Gastrocnemius medialis (tissue), 4 donors: ENCODE measurements around the gene DHX34. TPM values are rescaled to one million over a fixed set of nuclear protein-coding genes. Genes with fewer than 3 reads are reported as not detected.
"Not testable (repeated sequence)": the region's sequence is repeated elsewhere in the genome, so short reads cannot be mapped to it uniquely, and the experiment has no call there.

Experiments used
- ATAC-seq, 2 donors: fragments of 150-250 bp; one replicate each; pipeline ENCODE4 v1.9.1; 2016
- DNase-seq, 2 donors: peaks; one replicate each; pipeline ENCODE4 v3.0.0-alpha.2; 2019
- H3K27ac ChIP-seq, 4 donors: fragments of 200-600 bp; sonication (generic); 1 replicate in 1 of 4; 2 replicates in 3 of 4; pipeline ENCODE4 v1.5.1; 2016 to 2018; ENCODE audit warnings: mild to moderate bottlenecking in 2 of 4, moderate library complexity in 1 of 4
- H3K27me3 ChIP-seq, 3 donors: fragments of 200-600 bp; sonication (generic) in 2 of 3; 1 replicate in 1 of 3; 2 replicates in 2 of 3; pipeline versions ENCODE4 v1.5.1 to v1.6.0; 2016 to 2019; ENCODE audit warnings: mild to moderate bottlenecking in 1 of 3, moderate library complexity in 1 of 3
- H3K36me3 ChIP-seq, 2 donors: fragments of 200-600 bp; sonication (generic) in 1 of 2; one replicate each; pipeline ENCODE4 v1.5.1; 2017 to 2018
- H3K4me1 ChIP-seq, 2 donors: fragments of 200-600 bp; sonication (generic) in 1 of 2; one replicate each; pipeline ENCODE4 v1.5.1; 2016 to 2017; ENCODE audit warnings: mild to moderate bottlenecking in 2 of 2
- H3K4me3 ChIP-seq, 4 donors: fragments of 200-600 bp; sonication (generic) in 3 of 4; 1 replicate in 1 of 4; 2 replicates in 3 of 4; pipeline ENCODE4 v1.5.1; 2016 to 2019; ENCODE audit warnings: mild to moderate bottlenecking in 2 of 4
- H3K9me3 ChIP-seq, 3 donors: fragments of 200-600 bp; sonication (generic) in 2 of 3; 1 replicate in 1 of 3; 2 replicates in 2 of 3; pipeline ENCODE4 v1.5.1; 2016 to 2019
- POLR2A ChIP-seq, 2 donors: fragments of 450-650 bp; IDR thresholded peaks; one replicate each; pipeline ENCODE4 v1.6.1; 2017; ENCODE audit warnings: antibody characterized with exemption in 2 of 2, mild to moderate bottlenecking in 2 of 2, moderate library complexity in 2 of 2
- in situ Hi-C, 4 donors: fragments of 200-750 bp; cut with MboI; loops; one replicate each; pipeline versions ENCODE4 v1.15.0 to v1.8.0; 2017; ENCODE audit warnings: low sequenced_read_pairs in 4 of 4
- intact Hi-C: fragments of 100-400 bp; cut with DNase I; formaldehyde crosslinking; loops from one replicate; pipeline ENCODE4 v1.15.1; 2023; ENCODE audit warnings: low total_unique reads
- total RNA-seq, 4 donors: library from RNA; depleted of rRNA; stranded (reverse); fragments of >200 nt; gene quantifications; one replicate each; pipeline versions ENCODE4 v1.1.0 to v1.2.3, GENCODE V29; 2016
- TF ChIP-seq, protein P1 (sequence below), 5 experiments: fragments of 450-650 bp in 3 of 5; fragments of 200-600 bp in 2 of 5; sonication (generic) in 2 of 5; IDR thresholded peaks in 4 of 5; conservative IDR thresholded peaks in 1 of 5; 1 replicate in 4 of 5; 2 replicates in 1 of 5; pipeline ENCODE4 v1.5.1; 2016 to 2019; ENCODE audit warnings: antibody characterized with exemption in 5 of 5, mild to moderate bottlenecking in 3 of 5, moderate library complexity in 3 of 5

DHX34 gene
- total RNA-seq, 4 donors from 2014 or later: 14.3 to 19.3 (median 14.7) TPM

DNA sequence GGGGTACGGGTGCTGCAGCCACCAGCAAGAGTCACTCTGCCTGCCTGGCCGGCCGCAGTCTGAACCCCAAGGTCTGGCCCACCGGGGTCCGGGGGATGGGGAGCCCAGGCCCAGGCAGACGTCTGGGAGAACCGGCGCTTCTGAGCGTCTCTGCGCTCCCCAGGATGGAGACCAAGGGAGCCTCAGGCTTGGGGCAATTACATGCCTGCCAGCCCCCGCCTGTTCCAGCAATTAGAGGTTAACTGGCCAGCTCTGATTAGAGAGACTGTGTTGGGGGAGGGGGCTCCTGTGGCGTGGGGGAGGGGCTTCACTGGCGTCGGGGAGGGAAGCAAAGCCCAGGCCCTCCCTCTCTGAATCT is 58.3 kb downstream of the DHX34 start:
- H3K27ac ChIP-seq: no peak overlapping the region
- H3K4me3 ChIP-seq: no peak overlapping the region
- in situ Hi-C loops (no loop called here), intact Hi-C loops (no loop called here)
- no peaks in the 10 kb centered on the region for H3K4me1 ChIP-seq
- no peaks in the 10 kb centered on the region for H3K9me3 ChIP-seq
- H3K27me3 ChIP-seq: peaks cover 32 to 44% (median 38%) of the 10 kb centered on the region in 3 donors
- no peaks in the 10 kb centered on the region for H3K36me3 ChIP-seq
- no peak for TF ChIP-seq POLR2A (IDR thresholded peaks at IDR 0.05)
- TF ChIP-seq, protein P1, sequence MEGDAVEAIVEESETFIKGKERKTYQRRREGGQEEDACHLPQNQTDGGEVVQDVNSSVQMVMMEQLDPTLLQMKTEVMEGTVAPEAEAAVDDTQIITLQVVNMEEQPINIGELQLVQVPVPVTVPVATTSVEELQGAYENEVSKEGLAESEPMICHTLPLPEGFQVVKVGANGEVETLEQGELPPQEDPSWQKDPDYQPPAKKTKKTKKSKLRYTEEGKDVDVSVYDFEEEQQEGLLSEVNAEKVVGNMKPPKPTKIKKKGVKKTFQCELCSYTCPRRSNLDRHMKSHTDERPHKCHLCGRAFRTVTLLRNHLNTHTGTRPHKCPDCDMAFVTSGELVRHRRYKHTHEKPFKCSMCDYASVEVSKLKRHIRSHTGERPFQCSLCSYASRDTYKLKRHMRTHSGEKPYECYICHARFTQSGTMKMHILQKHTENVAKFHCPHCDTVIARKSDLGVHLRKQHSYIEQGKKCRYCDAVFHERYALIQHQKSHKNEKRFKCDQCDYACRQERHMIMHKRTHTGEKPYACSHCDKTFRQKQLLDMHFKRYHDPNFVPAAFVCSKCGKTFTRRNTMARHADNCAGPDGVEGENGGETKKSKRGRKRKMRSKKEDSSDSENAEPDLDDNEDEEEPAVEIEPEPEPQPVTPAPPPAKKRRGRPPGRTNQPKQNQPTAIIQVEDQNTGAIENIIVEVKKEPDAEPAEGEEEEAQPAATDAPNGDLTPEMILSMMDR (IDR thresholded peaks at IDR 0.05 in 4 of 5, conservative IDR thresholded peaks at IDR 0.05 in 1 of 5): no peak
- DNase-seq: no peak
- no peak for ATAC-seq

DNA sequence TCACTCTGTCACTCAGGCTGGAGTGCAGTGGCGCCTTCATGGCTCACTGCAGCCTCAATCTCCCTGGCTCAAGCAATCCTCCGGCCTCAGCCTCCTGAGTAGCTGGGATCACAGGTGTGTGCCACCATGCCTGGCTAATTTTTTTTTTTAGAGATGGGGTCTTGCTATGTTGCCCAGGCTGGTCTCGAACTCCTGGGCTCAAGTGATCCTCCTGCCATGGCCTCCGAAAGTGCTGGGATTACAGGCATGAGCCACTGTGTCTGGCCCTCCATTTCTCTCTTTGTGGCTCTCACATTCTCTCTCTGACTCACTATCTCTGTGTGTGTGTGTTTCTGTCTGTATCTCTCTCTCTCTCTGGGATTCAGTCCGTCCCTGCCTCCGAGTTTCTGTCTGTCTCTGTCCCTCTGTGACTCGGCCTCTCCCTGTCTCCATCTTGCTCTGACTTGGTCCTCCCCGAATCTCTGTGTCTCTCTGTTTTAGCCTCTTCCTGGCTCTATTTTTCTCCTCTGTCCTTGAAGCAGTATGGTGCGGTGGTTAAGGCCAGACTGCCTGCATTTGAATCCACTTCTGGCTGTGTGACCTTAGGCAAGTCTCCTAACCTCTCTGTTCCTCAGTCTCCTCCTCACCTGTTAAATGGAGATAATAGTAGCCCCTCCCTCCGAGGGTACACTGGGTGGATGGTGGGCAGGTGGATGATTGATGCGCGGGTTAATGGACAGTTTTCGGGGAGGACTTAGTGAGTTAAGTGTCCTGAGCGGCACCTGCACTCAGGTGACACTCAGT is 59.2 kb downstream of the DHX34 start:
- ATAC-seq (no peak), DNase-seq (no peak)
- no peak for TF ChIP-seq POLR2A (IDR thresholded peaks at IDR 0.05)
- TF ChIP-seq, protein P1 (IDR thresholded peaks at IDR 0.05 in 4 of 5, conservative IDR thresholded peaks at IDR 0.05 in 1 of 5): no peak
- peaks cover 34 to 44% (median 38%) of the 10 kb centered on the region in 3 donors for H3K27me3 ChIP-seq
- H3K9me3 ChIP-seq: no peaks in the 10 kb centered on the region
- H3K4me3 ChIP-seq: no peak overlapping the region
- in situ Hi-C loops: no loop called here
- intact Hi-C loops: no loop called here
- H3K36me3 ChIP-seq: no peaks in the 10 kb centered on the region
- no peak overlapping the region for H3K27ac ChIP-seq
- H3K4me1 ChIP-seq: no peaks in the 10 kb centered on the region

DNA sequence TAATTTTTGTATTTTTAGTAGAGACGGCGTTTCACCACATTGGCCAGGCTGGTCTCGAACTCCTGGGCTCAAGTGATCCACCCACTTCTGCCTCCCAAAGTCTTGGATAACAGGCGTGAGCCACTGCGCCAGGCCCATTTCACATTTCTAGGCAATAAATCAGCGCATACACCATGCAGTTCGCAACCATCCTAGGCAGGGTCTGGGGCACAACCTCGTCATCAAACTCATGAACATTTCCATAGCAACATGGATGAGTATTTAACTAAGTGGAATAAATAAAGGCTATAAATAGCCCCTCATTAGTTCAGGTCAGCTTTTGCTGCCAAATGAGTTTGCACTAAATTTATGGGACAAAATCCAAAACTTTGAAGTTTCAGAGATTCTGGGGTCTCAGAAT is 62.0 kb downstream of the DHX34 start:
- H3K36me3 ChIP-seq: no peaks in the 10 kb centered on the region
- H3K4me1 ChIP-seq: no peaks in the 10 kb centered on the region
- in situ Hi-C loops (no loop called here), intact Hi-C loops (no loop called here)
- H3K27me3 ChIP-seq: peaks cover 33 to 46% (median 40%) of the 10 kb centered on the region in 3 donors
- DNase-seq (no peak), ATAC-seq (no peak)
- TF ChIP-seq, protein P1 (IDR thresholded peaks at IDR 0.05 in 4 of 5, conservative IDR thresholded peaks at IDR 0.05 in 1 of 5): no peak
- no peak for TF ChIP-seq POLR2A (IDR thresholded peaks at IDR 0.05)
- no peaks in the 10 kb centered on the region for H3K9me3 ChIP-seq
- no peak overlapping the region for H3K4me3 ChIP-seq
- no peak overlapping the region for H3K27ac ChIP-seq

DNA sequence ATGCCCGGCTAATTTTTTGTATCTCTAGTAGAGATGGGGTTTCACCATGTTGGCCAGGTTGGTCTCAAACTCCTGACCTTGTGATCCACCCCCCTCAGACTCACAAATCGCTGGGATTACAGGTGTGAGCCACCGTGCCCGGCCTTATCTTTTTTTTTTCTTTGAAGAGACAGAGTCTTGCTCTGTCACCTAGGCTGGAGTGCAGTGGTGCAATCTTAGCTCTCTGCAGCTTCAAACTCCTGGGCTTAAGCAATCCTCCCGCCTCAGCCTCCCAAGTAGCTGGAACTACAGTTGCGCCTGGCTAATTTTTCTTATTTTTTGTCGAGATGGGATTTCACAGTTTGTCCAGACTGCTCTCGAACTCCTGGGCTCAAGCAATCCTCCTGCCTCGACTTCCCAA is 62.6 kb downstream of the DHX34 start:
- H3K27me3 ChIP-seq: peaks cover 33 to 46% (median 40%) of the 10 kb centered on the region in 3 donors
- H3K9me3 ChIP-seq, DNase-seq, in situ Hi-C loops, H3K27ac ChIP-seq, ATAC-seq, H3K36me3 ChIP-seq, H3K4me3 ChIP-seq, H3K4me1 ChIP-seq, intact Hi-C loops: not testable (repeated sequence)

DNA sequence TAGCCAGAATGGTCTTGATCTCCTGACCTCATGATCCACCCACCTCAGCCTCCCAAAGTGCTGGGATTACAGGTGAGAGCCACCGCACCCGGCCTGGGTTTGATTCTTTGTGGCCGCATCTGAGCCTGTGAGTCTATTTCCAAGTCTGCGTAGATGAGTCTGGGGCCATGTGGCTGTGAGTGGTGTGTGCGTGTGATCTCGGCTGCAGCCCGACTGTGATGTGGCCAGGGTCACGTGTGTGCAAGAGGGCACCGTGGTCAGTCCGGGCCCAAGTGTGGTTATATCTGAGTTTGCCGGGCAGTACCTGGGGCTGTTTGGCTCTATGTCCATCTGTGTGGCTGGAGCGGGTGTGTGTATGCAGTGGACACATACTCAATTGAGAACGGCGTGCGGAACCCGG is 64.8 kb downstream of the DHX34 start:
- no peak overlapping the region for H3K27ac ChIP-seq
- TF ChIP-seq, protein P1 (IDR thresholded peaks at IDR 0.05 in 4 of 5, conservative IDR thresholded peaks at IDR 0.05 in 1 of 5): no peak
- no peak for TF ChIP-seq POLR2A (IDR thresholded peaks at IDR 0.05)
- no peaks in the 10 kb centered on the region for H3K9me3 ChIP-seq
- ATAC-seq: no peak
- no peaks in the 10 kb centered on the region for H3K36me3 ChIP-seq
- in situ Hi-C loops (no loop called here), intact Hi-C loops (no loop called here)
- H3K27me3 ChIP-seq: peaks cover 42 to 51% (median 42%) of the 10 kb centered on the region in 3 donors
- peaks cover 0 to 10% of the 10 kb centered on the region in 2 donors for H3K4me1 ChIP-seq
- no peak overlapping the region for H3K4me3 ChIP-seq
- DNase-seq: no peak
